Right hindlimb (tissue), 1 donor: ENCODE results near the gene GFER.
A peak's percentile ranks its signal among the peaks of the same experiment; 100 is the strongest.

Source experiments
- DNase-seq: peaks from one replicate; pipeline ENCODE4 v3.0.0-alpha.2; 2018

The GFER gene

DNA sequence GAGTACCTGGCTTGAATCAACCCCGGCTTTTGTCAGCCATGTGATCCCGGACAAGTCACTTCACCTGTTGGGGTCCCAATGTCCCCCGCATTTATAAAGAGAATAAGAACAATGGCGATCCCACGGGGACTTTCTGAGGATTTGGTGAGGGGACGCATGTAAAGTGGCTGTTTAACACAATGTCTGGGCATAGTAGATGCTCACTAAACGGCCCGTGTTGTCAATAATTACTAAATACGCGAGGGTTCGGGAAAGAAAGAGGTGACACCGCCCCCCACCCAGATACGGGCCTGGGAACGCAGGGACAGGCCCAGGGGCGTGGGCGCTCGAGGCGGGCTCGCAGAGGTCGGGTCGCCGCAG lies 7.6 kb downstream of the GFER start:
- no peak for DNase-seq

DNA sequence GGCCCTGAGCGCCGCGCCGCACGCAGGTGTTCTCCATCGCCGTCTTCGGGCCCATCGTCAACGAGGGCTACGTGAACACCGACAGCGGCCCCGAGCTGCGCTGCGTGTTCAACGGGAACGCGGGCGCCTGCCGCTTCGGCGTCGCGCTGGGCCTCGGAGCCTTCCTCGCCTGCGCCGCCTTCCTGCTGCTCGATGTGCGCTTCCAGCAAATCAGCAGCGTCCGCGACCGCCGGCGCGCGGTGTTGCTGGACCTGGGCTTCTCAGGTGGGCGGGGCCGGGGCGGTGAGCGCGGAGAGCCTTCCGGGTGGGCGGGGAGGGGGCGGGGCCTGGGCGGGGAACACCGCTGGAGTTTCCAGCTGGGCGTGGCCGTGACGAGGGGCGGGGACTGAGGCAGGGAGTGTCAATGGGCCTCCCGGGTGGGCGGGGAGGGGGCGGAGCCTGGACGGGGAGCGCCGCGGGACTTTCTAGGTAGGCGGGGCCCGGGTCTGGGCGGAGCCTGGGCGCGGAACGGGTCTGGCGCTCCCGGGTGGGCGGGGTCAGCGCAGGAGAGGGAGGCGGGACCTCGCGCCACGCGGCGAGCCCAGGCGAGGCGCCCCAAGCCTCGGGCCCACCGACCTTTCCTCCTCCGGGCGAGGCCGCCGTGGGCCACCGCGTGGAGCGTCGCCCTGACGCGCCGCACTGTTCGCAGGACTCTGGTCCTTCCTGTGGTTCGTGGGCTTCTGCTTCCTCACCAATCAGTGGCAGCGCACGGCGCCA lies 8.1 kb downstream of the GFER start:
- DNase-seq, result peak; percentile 95

DNA sequence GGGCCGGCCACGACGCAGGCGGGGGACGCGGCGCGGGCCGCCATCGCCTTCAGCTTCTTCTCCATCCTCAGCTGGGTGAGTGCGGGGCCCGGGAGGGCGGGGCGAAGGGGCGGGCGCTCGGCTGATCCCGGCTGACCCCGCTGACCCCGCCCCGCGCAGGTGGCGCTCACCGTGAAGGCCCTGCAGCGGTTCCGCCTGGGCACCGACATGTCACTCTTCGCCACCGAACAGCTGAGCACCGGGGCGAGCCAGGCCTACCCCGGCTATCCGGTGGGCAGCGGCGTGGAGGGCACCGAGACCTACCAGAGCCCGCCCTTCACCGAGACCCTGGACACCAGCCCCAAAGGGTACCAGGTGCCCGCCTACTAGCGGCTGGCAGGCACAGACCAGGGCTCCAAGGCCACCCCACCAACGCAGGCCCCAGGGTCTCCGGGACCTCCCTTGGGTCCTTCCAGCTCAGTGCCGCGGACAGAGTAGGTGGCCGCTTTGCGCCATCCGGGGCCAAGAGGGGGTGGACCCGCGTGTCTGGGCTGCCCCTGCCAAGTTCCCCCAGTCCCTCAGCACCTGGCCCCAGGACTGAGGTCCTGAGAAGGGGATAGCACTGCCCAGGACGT lies 8.8 kb downstream of the GFER start:
- no peak for DNase-seq

DNA sequence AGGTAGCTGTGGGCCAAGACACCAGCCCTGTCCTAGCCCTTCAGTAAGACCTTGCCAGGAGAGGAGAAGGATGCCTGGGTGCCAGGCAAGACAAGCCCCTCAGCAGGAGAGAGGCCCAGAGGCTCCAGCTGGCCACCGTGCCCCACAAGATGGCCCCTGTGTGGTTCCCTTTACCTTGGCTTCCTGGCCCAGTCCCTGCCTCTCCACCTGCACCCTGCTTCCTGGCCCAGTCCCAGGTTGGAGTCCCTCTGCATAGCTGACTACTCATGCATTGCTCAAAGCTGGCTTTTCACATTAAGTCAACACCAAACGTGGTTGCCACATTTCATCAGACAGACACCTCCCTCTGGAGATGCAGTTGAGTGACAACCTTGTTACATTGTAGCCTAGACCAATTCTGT lies 9.7 kb downstream of the GFER start:
- DNase-seq, result no peak

DNA sequence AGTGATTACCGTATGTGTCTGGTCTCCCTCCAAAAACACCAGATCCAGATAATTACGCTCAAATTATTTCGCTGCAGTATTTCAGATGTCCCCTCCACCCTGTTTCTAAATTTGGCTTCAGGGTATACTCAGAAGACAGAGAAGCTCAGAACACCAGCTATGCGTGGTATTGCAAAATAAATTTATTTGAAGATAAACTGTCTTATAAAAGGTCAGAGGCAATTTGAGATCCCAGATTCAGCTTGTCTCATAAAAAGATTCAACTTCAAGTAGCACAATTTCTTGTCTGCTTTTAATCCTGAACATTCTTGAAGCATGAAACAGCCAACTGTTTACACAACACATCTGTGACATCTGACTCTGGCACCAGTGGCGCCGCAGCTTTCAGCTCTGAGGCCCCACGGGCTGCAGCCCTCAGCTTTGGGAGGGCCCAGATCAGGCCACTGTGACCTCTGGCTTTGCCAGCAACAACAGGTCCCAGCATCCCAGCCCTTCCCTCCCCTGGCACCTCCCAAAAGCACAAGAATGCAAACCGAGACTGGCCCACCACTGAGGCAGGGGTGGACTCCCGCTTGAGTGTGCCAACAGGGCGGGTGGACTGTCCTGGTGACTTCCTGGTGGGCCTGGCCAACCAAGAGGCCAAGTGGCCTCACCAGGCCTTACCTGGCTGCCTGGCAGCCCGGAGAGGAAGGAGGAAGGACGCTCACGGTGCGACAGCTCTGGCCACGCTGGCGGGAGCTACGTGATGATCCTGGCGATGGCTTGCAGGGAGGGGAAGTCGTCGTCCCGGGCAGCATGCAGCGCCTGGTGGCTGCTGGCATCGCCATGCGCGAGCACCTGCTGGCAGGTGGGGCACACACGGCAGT lies 13.7 kb downstream of the GFER start:
- DNase-seq, result no peak

DNA sequence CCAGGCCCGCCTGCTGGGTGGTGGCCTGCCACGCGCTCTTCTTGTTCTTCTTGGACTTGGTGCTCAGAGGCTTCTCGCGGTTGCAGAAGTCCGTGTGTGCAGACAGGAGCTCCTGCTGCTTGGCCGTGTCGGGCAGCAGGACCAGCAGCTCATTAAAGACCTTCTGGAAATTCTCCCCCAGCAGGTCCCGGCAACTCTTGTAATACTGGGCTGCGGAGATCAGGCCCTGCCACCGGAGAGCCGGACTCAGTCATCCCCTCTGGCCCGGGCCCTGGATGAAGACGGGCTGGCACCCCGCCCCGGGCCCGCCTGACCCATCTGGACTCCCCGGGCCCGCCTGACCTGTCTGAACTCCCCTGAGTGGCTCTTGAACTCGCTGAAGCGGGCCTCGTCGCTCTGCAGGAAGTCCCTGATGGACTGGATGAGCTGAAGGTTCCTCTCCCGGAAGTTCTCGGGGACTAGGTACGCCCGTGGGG lies 14.4 kb downstream of the GFER start:
- DNase-seq, result no peak

DNA sequence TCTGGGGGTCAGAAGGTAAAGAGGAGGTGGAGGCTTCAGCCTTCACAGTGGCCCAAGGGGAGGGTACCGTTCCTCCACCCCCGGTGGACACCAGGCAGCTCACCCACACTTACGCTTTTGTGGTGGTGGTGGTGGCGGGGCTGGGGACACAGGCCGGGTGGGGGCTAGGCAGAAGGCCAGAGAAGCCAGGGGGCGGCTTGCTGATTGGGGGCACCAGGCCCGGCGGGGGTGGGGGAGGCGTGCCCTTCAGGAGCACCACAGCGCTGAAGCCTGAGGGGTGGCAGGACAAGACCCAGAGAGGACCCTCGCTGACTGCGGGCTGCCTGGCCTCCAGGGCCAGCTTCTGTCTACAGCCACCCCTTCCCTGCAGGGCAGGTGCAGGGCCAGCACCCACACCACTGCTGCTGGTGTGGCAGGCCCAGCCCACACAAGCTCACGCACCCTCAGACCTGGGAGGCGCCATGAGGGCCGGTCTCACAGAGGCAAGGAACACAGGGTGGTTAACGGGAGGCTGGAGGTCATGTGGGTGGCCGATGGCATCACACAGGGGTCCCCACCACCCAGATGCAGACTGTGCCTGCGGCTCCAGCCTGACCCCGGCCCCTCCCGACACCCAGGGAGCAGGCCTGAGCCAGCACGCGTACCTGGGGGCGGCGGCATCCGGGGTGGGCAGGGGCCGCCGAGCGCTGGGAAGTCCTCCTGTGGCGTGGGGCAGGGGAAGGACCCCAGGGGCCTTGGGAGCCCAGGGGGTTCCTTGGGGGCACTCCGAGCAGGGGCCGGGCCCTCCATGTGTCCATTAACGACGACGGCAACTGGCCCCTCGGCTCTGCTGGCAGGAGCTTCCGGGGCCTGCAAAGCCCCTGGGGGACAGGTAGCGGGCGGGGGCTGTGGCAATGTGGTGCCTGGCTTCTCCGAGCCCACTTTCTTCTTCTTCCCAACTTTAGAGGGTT lies 15.1 kb downstream of the GFER start:
- no peak for DNase-seq

DNA sequence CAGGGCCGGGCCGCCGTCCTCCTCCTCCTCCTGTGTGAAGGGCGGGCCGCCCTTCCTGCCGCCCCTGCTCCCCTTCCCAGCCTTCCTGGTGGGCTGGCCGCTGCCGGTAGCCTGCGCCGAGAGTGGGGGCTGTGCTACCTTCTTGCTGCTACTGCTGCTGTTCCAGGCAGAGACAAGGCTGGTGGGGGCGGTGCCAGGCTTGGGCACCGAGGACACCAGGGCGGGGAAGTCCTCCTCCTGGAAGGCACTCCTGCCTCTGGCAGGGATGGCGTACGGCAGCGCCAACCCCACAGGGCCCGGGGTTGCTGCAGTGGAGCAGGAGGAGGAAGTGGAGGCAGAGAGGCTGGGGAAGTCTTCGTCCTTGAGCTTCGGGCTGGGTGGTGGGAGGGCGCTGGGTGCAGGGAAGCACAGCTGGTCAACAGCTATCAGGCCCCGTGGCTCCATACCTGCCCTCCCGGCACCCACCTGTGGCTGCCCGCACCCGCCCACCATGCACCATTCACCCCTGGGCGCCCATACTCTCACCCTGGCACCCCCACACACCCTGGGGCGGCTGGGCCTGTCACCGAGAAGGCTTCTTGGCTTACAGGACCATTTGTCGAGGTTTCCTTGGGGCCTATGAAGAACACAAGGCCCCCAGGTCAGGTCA lies 16.0 kb downstream of the GFER start:
- DNase-seq, result no peak

DNA sequence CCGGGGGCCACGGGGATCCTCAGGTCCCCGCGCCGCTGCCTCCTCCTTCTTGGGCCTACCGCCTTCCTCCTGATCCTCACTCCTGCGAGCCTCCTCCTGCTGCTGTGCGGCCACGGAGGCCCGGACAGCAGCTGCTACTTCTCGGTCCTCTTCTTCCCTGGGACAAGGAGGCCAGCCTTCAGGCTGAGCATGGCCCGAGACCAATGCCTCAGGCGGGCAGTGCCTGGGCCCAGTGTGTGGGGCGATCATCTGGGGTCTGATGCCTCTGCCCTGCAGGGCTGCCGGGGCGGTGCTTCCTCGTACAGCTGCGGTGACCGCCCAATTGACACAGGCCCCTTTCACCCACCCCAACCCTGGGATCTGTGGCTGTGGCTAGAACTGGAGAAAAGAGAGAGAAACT lies 17.0 kb downstream of the GFER start:
- no peak for DNase-seq

DNA sequence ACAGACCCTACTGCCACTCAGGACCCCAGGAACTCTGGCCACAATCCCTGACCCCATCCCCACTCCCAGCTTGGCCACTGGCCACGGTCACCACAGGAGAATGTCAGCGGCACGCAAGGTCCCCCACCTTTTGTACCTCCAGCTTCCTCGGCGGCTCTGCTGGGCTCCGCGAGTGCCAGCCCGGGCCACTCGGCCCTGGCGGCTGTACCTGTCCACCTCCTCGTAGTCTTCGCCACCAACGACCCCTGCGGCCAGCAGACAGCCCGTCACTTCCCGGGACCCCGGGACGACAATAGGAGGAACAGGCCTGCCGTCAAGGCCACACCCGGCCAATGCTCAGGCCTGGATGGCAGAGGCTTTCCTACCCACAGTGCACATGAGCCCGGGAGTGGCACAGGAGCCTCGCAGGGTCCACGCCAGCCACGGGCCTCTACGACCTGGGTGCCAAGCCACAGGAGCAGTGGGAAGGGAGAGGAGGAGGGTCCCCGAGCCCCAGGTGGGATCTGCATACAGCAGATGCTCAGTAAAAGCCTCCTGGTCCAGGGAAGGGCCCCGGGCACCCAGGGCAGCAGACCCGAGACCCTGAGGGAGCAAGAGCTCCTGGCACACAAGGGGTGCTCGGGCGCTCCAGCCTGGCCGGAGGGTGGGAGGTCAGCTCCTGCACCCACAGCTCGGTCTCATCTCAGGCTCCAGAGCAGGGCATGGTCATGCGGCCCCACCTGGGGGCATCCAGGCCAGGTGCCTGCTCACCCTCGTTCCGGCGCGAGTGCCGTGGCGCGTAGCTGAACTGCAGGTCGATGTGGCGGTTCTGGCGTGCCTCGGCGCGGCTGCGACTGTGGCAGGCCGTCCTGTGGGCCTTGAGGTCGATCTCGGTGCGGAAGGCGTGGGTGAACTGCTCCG lies 17.7 kb downstream of the GFER start:
- no peak for DNase-seq

DNA sequence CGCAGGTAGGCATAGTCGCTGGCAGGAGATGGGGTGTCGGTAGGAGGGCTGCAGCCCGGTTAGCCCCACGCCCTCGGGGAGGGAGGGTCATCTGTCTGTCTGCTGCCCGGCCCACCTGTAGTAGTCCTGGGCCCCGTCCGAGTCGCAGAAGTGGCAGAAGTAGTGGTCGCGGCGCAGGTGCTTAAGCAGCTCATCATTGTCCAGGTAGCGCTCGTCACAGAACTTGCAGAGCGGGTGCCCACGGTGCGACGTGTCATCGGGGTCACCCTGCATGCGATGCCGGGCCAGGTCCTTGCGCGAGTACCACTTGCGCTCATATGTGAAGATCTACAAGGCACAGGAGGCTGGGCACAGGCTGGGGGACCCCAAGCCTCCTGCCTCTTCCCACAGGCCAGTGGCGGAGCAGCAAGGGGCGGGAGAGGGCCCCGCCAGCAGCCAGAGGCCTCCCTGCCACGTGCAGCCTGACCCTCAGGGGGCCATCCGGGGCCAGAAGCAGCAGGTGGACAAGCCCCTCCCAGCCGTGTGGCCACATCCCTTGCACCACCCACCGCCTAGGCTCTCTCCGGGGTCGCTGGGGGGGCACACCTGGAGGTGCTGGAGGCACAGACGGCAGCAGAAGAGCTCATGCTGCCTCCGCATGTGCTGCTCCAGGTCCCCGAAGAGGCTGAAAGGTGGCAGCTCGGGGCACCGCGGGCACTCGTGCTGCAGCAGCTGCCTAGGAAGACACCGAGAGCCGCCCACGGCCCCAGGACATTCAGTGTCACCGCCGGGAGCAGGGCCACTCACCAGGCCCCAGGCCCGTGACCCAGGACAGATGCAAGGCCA lies 18.6 kb downstream of the GFER start:
- no peak for DNase-seq

DNA sequence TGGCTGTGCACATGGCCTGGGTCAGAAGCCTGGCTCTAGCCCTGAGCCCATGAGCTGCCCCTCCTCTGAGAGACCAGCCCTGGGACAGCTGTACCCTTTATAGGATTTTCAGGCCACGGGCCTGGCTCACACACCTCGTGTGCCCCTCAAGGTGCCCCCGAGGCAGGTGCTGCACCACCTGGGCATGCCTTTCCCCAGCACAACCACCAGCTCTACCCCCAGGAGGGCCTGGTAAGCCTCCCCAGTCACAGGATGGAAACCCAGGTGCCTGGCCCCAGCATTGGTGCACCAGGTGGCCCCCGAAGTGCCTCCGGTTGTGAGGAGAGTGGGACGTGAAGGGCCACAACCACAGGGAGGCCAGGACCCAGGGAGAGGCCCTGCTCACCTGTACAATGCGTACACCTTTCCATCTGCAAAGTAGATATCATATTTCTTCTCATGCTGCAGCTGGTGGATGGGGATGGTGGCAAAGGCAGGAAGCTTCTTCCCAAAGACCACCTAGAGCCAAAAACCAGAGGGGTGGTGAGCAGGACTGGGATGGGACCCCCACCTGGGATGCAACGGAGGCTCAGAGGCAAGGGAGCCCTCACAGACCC lies 19.3 kb downstream of the GFER start:
- DNase-seq, result no peak

DNA sequence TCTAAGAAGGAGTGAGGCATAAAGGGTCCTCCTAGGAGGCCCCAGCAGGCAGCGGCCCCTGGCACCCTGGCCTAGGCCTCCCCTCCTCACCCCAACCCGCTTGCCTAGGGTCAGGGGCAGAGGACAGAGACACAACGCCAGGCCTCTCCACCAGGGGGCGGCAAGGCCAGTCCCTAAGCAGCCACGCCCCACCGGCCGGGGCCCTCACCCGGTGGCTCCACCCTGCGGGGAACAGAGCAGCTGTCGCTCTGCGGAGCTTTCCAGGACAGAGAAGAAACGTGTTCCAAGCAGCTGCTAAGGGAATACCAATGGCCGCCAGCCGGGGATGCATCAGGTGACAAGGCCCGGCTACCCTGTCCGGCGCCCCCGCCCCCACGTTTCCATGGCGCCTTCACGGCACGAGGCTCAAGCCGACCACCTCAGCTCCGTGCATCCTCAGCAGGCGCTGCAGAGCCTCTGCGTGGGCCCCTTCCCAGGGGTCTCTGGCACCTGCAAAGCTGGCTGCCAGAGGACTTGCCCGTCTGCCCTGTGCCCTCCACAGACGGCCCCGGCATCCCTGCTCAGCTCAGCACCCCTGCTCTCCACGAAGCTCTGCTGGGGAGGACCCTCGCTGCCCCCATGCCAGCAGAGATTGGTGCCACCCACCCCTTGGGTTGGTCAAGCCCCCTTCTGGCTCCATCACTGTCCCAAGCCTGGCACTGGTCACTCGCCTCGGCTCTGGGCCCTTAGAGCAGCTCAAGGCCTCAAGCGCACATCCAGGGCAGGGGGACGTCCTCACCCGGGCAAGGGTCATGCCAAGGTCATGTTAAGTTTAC lies 20.0 kb downstream of the GFER start:
- peak; percentile 91 for DNase-seq

DNA sequence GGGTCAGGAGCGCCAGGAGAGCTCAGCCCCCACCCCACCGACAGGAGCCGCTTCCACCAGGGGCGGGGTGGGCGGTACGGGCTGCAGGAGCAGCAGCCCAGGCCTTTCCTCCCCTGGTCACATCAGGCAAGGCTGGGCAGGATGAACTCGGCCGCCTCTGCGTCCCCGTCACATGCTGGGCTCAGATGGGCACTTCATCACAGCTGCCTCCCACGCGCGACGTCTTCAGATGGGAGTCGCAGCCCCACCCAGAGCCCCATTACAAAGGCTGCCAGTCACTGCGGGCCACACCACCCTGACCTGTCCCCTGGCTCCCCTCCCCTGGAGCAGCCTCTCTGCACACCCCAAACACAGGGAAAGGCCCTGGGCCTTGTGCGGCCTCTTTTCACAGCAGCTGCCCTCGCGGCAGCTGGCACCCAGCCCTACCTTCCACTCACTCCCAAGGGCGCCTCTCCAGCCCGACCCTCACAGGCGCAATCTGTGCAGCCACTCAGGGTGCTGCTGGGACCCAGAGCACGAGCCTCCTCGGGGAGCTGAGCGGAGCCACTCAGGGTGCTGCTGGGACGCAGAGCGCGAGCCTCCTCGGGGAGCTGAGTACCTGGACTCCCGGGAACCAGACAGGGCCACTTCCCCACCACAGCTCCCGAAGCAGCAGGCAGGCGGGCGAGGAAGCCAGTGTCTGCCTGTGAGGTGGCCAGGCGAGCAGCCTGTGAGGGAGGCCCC lies 21.0 kb downstream of the GFER start:
- DNase-seq, result no peak

DNA sequence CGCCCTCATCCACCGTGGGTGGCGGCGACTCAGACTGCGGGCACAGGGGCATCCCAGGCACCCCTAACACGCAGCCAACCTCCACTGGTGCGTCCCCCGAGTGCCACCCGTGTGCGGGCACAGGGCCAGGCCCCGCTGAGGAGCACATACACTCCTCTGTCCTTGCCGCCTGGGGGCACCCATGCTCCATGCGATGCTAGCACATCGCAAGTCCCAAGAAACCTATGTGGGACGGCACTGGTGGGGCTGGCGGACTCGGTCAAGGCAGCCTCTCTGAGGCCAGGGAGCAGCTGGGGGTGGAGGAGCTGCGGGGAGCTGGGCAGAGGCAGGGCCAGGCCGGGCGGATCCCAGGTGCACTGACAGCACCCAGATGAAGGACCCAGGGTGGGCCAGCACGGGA lies 21.7 kb downstream of the GFER start:
- no peak for DNase-seq

DNA sequence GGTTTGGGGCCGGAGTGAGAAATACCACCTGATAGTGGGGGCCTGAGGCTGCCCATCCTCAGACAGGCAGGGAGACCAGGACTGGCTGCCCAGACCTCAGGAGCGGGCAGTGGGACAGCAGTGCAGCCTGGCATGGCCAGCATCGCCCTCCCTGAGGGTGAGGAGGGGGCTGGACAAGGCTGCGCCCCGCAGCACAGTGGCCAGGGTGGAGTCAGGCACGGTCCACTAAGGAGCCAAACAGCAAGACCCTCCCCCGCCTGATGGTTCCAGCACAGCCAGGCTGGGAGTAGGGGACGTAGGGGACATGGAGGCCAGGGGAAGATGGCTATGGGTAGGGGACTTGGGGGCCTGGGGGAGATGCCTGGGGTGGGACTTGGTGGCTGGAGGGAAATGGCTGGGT lies 22.3 kb downstream of the GFER start:
- no peak for DNase-seq

DNA sequence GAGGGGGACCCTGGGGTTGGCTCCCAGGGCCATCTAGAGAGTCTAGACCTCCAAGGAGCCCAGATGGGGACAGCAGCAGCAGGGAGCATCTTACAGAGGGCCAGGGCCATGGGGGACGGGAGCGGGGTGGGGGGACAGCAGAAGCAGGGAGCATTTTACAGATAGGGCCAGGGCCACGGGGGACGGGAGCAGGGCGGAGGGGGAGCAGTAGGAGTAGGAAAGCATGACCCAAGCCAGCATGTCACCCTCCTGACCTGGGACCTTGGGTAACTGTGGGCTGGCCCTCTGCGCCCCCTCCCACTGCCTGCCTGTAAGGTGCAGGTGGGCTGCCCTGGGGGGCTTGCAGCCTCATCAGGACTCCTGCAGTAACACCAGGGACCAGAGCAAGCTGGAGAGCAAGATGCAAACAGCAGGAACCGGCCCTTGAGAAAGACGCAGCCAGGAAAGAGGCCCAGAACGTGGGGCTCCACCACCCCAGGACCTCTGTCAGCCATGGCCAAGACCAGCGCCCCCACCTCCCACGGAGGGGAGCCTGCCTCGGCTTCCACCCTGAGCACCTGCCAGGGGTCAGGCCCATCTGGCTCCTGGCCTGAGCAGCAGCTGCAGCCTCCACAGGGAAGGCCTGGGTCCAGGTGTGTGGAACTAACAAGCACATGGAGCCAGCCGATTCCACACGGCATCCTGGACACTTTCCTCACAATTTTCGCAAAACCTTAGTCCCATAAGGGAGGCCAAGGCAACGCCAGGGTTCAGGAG lies 23.3 kb downstream of the GFER start:
- no peak for DNase-seq
